CD14-positive monocyte (primary cell): Measurements from ENCODE around the gene FSD1. TPM values are rescaled to one million over a fixed set of nuclear protein-coding genes. Genes with fewer than 3 reads are reported as not detected.

Experiments used
- DNase-seq, 3 donors: peaks; one replicate each; pipeline ENCODE4 v3.0.0-alpha.2; 2011 to 2022
- H2AFZ ChIP-seq: 2 replicates; pipeline ENCODE4 v1.6.0; 2012; ENCODE audit warnings: mild to moderate bottlenecking, low read depth, low read length, inconsistent platforms; ENCODE audit not compliant: insufficient read depth, poor library complexity, severe bottlenecking
- H3K27ac ChIP-seq, 2 donors: 1 replicate in 1 of 2; 2 replicates in 1 of 2; pipeline ENCODE4 v1.5.1; 2012 to 2013; ENCODE audit warnings: low read length in 2 of 2, control low read depth in 1 of 2, inconsistent platforms in 1 of 2, low read depth in 1 of 2, mild to moderate bottlenecking in 1 of 2
- H3K27me3 ChIP-seq, 2 donors: one replicate each; pipeline versions ENCODE4 v1.6.0 to v1.6.1; 2011 to 2013; ENCODE audit warnings: low read length in 2 of 2; ENCODE audit not compliant: control insufficient read depth in 2 of 2, insufficient read depth in 2 of 2
- H3K36me3 ChIP-seq, 2 donors: replicated peaks in 1 of 2; 1 replicate in 1 of 2; 2 replicates in 1 of 2; pipeline versions ENCODE4 v1.5.1 to v1.6.1; 2012 to 2013; ENCODE audit warnings: low read length in 2 of 2, control low read depth in 1 of 2, inconsistent platforms in 1 of 2, mild to moderate bottlenecking in 1 of 2; ENCODE audit not compliant: insufficient read depth in 2 of 2, control insufficient read depth in 1 of 2
- H3K4me1 ChIP-seq, 2 donors: 1 replicate in 1 of 2; 2 replicates in 1 of 2; pipeline versions ENCODE4 v1.5.1 to v1.6.1; 2012 to 2013; ENCODE audit warnings: low read length in 2 of 2, control low read depth in 1 of 2, inconsistent platforms in 1 of 2, mild to moderate bottlenecking in 1 of 2, moderate library complexity in 1 of 2; ENCODE audit not compliant: insufficient read depth in 2 of 2, control insufficient read depth in 1 of 2
- H3K4me2 ChIP-seq: replicated peaks from 2 replicates; pipeline ENCODE3; 2012; ENCODE audit warnings: low read length, moderate library complexity, mild to moderate bottlenecking; ENCODE audit not compliant: poor library complexity, severe bottlenecking; ENCODE audit errors: extremely low read depth
- H3K4me3 ChIP-seq, 3 experiments: fragments of 200-600 bp in 1 of 3; sonication (generic) in 1 of 3; replicated peaks in 1 of 3; 1 replicate in 2 of 3; 2 replicates in 1 of 3; pipeline ENCODE4 v1.5.1; 2011 to 2013; ENCODE audit warnings: low read length in 3 of 3, mild to moderate bottlenecking in 3 of 3, control low read depth in 2 of 3, low read depth in 2 of 3, inconsistent platforms in 1 of 3, moderate library complexity in 1 of 3
- H3K79me2 ChIP-seq: 2 replicates; pipeline ENCODE4 v1.6.0; 2012; ENCODE audit warnings: mild to moderate bottlenecking, control low read depth, inconsistent platforms, low read length, moderate library complexity; ENCODE audit not compliant: insufficient read depth
- H3K9ac ChIP-seq: 2 replicates; pipeline ENCODE4 v1.6.0; 2017; ENCODE audit warnings: low read length, mild to moderate bottlenecking; ENCODE audit not compliant: insufficient read depth, poor library complexity, severe bottlenecking
- H3K9me3 ChIP-seq, 2 donors: replicated peaks in 1 of 2; 1 replicate in 1 of 2; 2 replicates in 1 of 2; pipeline versions ENCODE4 v1.5.1 to v1.6.1; 2012 to 2013; ENCODE audit warnings: low read length in 2 of 2, control low read depth in 1 of 2; ENCODE audit not compliant: control insufficient read depth in 1 of 2, insufficient read depth in 1 of 2
- H4K20me1 ChIP-seq: 2 replicates; pipeline ENCODE4 v1.6.0; 2012; ENCODE audit warnings: mild to moderate bottlenecking, low read length, control low read depth, moderate library complexity; ENCODE audit not compliant: insufficient read depth
- H3K27ac Mint-ChIP-seq, 7 donors: one replicate each; pipeline ENCODE4 v1.8.0; 2020; ENCODE audit warnings: mild to moderate bottlenecking in 7 of 7, mixed read lengths in 7 of 7, moderate library complexity in 6 of 7, inconsistent platforms in 2 of 7
- H3K27me3 Mint-ChIP-seq, 3 donors: one replicate each; pipeline ENCODE4 v1.8.0; 2021 to 2022; ENCODE audit warnings: low read depth in 3 of 3, mild to moderate bottlenecking in 3 of 3, mixed read lengths in 3 of 3, moderate library complexity in 3 of 3, inconsistent platforms in 1 of 3
- H3K36me3 Mint-ChIP-seq, 2 donors: one replicate each; pipeline ENCODE4 v1.8.0; 2020; ENCODE audit warnings: mixed read lengths in 2 of 2, inconsistent platforms in 1 of 2, mild to moderate bottlenecking in 1 of 2
- H3K4me1 Mint-ChIP-seq: one replicate; pipeline ENCODE4 v1.8.0; 2020; ENCODE audit warnings: mild to moderate bottlenecking, mixed read lengths
- H3K4me3 Mint-ChIP-seq, 2 donors: one replicate each; pipeline ENCODE4 v1.8.0; 2020; ENCODE audit warnings: mild to moderate bottlenecking in 2 of 2, mixed read lengths in 2 of 2, moderate library complexity in 1 of 2
- H3K9me3 Mint-ChIP-seq, 7 donors: one replicate each; pipeline ENCODE4 v1.8.0; 2020 to 2022; ENCODE audit warnings: mixed read lengths in 7 of 7, mild to moderate bottlenecking in 6 of 7, moderate library complexity in 6 of 7, inconsistent platforms in 2 of 7
- WGBS: methylation state at CpG from one replicate; pipeline ENCODE4 v1.1.5; 2013; ENCODE audit warnings: missing lambda C conversion rate; ENCODE audit not compliant: insufficient coverage; 5-methylcytosine and 5-hydroxymethylcytosine counted together
- intact Hi-C, 2 donors: fragments of 100-400 bp; cut with micrococcal nuclease; formaldehyde crosslinking; loops; one replicate each; pipeline versions ENCODE4 v1.15.0 to v1.15.1; 2023
- polyA plus RNA-seq, 3 donors: library from polyadenylated mRNA; depleted of rRNA in 1 of 3; unstranded in 2 of 3; stranded (reverse) in 1 of 3; fragments of 300-500 nt in 2 of 3; fragments of >200 nt in 1 of 3; fragmentation: Illumina TruSeq in 2 of 3; gene quantifications; 1 replicate in 2 of 3; 2 replicates in 1 of 3; pipeline ENCODE4 v1.2.3, GENCODE V29; 2012 to 2021
- TF ChIP-seq, protein P1 (sequence below): fragments of 200-600 bp; IDR thresholded peaks from one replicate; pipeline ENCODE4 v1.8.0; 2022; ENCODE audit warnings: antibody characterized with exemption, mild to moderate bottlenecking

FSD1 gene
- polyA plus RNA-seq, 3 donors, result 0.39 TPM; not detected in 2

DNA sequence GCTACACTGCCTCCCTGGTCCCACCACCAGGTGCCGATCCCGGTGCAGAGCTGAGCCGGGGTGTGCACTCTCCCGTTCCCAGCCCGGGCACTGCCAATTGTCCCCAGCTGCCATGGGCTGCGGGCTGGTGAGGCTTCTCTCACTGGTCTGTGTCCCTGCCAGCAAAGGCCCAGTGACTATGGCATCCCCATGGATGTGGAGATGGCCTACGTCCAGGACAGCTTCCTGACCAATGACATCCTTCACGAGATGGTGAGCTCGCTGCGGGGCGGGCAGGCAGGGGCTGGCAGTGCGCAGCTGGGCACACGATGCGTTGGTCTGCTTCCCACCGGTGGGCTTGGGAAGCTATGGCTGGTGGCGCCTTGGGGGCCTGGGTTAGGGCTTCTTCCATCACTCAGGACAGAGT is 53.5 kb downstream of the FSD1 start:
- no peak overlapping the region for H3K4me3 Mint-ChIP-seq
- H3K9me3 Mint-ChIP-seq, result no peaks in the 10 kb centered on the region
- no peaks in the 10 kb centered on the region for H3K27me3 ChIP-seq
- H3K27ac ChIP-seq, result no peak overlapping the region
- H3K27me3 Mint-ChIP-seq, result peaks cover 0 to 2% (median 0%) of the 10 kb centered on the region in 3 donors
- H3K4me1 ChIP-seq, result no peaks in the 10 kb centered on the region
- DNase-seq, result no peak
- H2AFZ ChIP-seq, result no peak overlapping the region
- H3K9me3 ChIP-seq, result no peaks in the 10 kb centered on the region
- H3K79me2 ChIP-seq, result no peaks in the 10 kb centered on the region
- peaks cover 28 to 76% of the 10 kb centered on the region in 2 donors for H3K36me3 Mint-ChIP-seq
- H3K36me3 ChIP-seq, result peaks cover 56 to 78% of the 10 kb centered on the region in 2 donors
- no peaks in the 10 kb centered on the region for H3K4me1 Mint-ChIP-seq
- peaks cover 45% of the 10 kb centered on the region for H4K20me1 ChIP-seq
- no peak overlapping the region for H3K4me3 ChIP-seq
- H3K27ac Mint-ChIP-seq, result peak overlapping the region in 3 of 7 donors; percentile 4 to 50 (median 6)
- TF ChIP-seq, protein P1, sequence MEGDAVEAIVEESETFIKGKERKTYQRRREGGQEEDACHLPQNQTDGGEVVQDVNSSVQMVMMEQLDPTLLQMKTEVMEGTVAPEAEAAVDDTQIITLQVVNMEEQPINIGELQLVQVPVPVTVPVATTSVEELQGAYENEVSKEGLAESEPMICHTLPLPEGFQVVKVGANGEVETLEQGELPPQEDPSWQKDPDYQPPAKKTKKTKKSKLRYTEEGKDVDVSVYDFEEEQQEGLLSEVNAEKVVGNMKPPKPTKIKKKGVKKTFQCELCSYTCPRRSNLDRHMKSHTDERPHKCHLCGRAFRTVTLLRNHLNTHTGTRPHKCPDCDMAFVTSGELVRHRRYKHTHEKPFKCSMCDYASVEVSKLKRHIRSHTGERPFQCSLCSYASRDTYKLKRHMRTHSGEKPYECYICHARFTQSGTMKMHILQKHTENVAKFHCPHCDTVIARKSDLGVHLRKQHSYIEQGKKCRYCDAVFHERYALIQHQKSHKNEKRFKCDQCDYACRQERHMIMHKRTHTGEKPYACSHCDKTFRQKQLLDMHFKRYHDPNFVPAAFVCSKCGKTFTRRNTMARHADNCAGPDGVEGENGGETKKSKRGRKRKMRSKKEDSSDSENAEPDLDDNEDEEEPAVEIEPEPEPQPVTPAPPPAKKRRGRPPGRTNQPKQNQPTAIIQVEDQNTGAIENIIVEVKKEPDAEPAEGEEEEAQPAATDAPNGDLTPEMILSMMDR, result no peak
- no peak overlapping the region for H3K4me2 ChIP-seq
- no peak overlapping the region for H3K9ac ChIP-seq
- WGBS, result 91% methylated on average over 12 of the region's 16 CpGs
- intact Hi-C loops, result no loop called here

DNA sequence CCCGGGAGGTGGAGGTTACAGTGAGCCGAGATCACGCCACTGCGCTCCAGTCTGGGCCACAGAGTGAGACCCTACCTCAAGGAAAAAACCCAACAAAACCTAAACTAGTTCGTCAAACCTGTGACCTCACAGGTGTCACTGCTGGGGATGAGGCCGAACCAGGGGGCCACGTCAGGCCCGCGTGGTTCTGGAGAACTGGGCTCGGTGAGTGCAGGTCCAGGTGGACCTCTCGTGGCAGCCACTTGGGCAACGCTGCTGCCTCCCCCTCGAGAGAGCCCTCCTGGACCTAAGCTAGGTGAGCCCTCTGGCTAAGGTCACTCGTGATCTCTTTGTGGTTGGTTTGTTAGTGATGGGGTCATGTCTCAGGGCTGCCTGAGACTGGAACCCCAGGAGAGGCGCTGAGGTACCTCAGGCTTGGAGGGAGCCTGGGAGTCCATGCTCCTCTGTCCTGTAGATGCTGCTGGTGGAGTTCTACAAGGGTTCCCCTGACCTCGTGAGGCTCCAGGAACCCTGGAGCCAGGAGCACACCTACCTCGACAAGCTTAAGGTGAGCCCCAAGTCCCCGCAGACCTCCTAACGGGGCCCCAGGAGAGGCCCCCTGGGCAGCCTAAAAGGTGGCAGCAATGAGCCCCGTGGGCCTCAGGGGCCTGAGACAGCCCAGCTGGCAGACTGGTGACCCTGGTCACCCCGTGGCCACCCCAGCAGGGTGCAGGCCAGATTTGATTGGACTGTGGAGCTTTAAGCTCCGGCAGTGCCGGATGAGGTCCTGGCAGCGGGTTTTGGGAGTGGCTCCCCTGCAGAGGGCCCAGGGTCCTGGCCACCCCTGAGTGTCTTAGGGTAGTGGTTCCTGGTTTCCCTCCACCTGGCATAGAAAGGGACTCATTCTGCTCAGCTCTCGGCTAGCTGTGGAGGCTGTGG is 54.6 kb downstream of the FSD1 start:
- H3K4me3 ChIP-seq, result no peak overlapping the region
- H3K9me3 ChIP-seq, result no peaks in the 10 kb centered on the region
- Mint-ChIP-seq H3K9me3 (no peaks in the 10 kb centered on the region), H3K4me1 (no peaks in the 10 kb centered on the region), H3K36me3 (peaks cover 36 to 83% of the 10 kb centered on the region in 2 donors), H3K27ac (no peak overlapping the region), H3K4me3 (no peak overlapping the region), H3K27me3 (peaks cover 0 to 2% (median 0%) of the 10 kb centered on the region in 3 donors)
- intact Hi-C loops, result no loop called here
- TF ChIP-seq, protein P1, result no peak
- 95% methylated on average over 20 of the region's 25 CpGs for WGBS
- H2AFZ ChIP-seq, result no peak overlapping the region
- no peaks in the 10 kb centered on the region for H3K79me2 ChIP-seq
- no peaks in the 10 kb centered on the region for H3K27me3 ChIP-seq
- no peaks in the 10 kb centered on the region for H3K4me1 ChIP-seq
- H3K4me2 ChIP-seq, result no peak overlapping the region
- DNase-seq, result no peak
- H3K9ac ChIP-seq, result no peak overlapping the region
- H3K27ac ChIP-seq, result no peak overlapping the region
- peaks cover 66 to 84% of the 10 kb centered on the region in 2 donors for H3K36me3 ChIP-seq
- H4K20me1 ChIP-seq, result peaks cover 55% of the 10 kb centered on the region
